HG03097 (cell line): Measurements from ENCODE around the gene NRG2.

Experiments used
- ATAC-seq: cut with Tn5 transposase; IDR thresholded peaks from one replicate; pipeline ENCODE4 v1.9.1; 2021; ENCODE audit not compliant: unreplicated experiment, low FRiP score

The NRG2 gene

GRCh38 chr5:140041492-140042392, 1.4 kb downstream of the NRG2 start:
- ATAC-seq: no peak

GRCh38 chr5:140041099-140041491, 2.0 kb downstream of the NRG2 start:
- no peak for ATAC-seq

GRCh38 chr5:140040358-140040757, 2.7 kb downstream of the NRG2 start:
- no peak for ATAC-seq

- ATAC-seq: no peak
Measured at GRCh38 chr5:140039561-140039960, 3.5 kb downstream of the NRG2 start.

GRCh38 chr5:140038373-140038957, 4.6 kb downstream of the NRG2 start:
- no peak for ATAC-seq

- ATAC-seq: no peak
Measured at GRCh38 chr5:140037012-140037411, 6.1 kb downstream of the NRG2 start.

DNA sequence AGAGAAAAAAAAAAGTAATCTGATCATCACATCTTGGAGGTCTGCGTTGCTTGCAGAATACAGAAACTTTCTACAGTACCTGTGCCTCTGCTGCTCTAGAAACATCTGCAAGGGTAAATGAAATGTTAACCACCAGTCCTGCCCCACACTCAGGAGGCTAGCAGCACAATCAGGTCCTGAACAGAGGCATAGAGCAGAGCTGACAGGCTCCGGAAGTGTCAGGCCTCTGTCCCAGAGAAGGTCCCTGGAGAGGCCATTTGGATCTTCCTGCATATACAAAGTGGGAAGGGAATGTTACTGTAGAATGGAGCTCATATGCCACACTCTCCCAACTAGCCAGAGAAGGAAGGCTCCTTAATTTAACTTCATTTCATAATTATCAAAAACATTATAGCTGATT, 7.2 kb downstream of the NRG2 start:
- ATAC-seq: no peak

DNA sequence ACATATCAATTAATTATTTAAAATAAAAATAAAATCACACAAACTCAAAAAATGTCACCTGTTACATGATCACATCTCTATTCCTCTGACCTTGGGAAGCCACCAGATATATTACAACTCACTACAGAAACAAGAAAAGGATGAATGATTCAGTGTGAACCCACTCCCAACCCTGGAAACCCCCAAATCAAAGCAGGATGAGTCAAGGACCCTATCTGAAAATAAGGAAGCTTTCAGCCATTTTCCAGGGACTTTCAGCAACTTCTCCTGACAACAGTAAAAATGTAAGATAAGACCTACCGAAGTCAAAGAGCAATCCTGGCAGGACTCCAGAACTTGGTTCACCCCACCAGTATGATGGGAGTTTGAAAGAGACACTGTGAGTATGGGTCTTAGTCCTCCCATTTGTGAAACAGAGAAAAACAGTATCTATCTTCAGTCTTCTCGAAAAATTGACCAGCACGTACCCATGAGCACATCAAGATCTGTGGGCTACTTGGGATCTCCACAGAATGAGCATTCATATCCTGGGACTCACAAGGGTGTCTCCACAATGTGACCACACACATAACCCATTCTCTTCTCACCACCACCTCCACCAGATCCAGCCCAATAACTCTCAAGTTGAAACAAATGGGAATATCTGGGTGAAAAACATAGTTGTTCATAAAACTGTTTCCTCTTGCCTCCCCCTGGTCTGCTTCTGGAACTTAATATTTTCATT, 9.9 kb downstream of the NRG2 start:
- ATAC-seq: no peak

GRCh38 chr5:140032296-140032695, 10.8 kb downstream of the NRG2 start:
- ATAC-seq: no peak

- no peak for ATAC-seq
Measured at GRCh38 chr5:140027807-140028206, 15.3 kb downstream of the NRG2 start.

GRCh38 chr5:140025736-140026135, 17.4 kb downstream of the NRG2 start:
- ATAC-seq: no peak

DNA sequence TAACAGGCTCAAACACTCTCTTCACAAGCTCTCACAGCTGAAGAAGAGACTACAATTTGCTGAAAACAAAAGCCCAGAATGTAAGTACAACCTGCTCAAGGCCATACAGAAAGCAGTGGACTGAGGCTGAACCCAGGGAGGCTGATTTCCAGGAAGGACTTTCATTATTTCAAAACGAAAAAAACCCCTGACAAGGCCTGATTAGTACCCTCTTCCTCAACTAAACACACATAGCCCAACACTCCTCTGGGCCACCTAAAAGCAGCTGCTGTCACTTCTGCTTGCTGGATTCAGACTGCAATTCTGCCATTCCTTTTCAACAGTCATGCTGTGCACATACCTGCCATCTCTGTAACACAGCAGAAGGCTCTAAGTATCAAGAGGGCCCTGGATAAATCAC, 18.2 kb downstream of the NRG2 start:
- ATAC-seq: no peak

DNA sequence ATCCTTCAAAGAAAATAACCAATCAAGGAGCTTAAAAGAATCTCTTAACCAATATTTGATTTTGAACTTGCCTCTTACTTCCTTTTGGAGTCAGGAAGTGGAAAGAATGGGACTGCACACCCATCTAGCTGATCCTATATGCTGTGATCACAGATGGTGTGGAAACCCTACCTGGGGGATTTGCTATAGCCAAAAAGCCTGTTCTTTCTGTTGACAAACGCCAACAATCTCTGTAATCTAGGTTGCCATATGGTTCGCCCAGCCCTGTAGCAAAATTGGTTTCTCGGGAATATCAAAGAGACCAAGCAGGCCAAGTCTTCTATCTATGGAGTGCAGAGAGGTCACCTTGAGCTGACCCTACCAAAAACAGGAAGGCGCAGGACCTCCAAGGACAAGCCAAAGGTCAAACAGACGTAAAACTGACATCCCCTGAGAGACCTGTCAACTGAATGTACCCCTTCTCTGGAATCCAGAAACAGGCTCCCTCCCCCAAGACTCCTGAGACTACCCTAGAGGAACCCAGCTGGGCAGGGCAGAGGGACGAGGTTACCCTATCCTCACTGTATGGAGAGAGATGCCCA, 19.4 kb downstream of the NRG2 start:
- ATAC-seq: no peak

DNA sequence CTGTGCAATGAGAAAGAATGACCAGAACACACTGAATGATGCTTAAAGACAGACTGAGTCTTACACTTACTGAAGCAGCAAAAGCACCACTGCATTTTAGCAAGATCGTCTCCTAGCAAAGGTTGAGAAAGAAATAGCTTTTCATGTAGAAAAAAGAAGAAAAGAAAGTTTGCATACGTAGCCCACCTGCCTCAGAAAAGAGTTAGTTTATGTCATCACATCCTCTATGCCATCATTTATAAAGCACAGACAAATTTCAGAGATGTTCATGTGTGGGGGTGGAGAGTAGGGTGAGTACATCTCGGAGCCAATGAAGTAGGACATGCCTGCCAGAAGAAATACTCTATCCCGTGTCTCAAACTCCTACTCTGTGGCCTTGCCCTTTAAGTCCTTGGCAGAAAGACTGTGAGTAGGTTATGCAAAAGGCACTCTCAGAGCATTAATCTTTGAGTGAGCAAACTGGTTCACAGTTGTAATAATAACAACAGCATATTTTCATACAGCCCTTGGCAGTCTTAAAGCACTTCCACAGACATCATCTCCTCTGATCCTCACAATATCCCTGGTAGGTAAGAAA, 22.4 kb downstream of the NRG2 start:
- no peak for ATAC-seq

DNA sequence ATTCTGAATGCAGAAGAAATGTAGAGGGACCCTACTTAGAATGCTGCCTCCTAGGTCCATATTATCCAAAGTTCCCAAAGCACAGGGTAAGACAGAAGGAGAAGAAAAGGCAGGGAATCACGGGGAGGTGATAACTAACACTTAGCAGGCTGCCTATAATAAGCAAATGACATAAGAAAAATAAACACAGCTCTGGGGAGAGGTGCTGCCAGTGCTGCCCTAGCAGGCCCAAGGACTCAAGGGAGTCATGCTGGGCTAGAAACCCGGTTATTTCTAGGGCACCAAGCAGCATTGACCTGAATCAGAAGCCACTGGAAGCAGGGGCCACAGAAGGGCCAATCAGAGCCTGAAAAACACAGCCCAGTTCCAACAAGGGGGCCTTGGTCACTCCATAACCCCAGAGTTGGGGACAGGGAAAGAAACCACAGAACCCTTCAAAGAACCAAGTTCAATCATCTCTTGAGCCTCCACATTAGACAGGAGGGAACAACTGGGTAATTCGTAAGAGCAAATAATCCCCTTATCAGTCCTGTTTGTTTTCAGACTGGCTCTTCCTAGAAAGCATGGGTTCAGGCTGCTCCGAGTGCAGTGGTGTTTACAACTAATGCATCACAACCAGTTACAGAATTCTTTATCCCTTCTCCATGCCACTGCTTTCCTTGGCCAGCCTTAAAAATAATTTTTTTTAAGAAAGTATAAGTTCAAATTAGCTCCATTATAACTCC, 24.0 kb downstream of the NRG2 start:
- ATAC-seq: no peak

GRCh38 chr5:140018517-140018916, 24.6 kb downstream of the NRG2 start:
- no peak for ATAC-seq

- ATAC-seq: no peak
Measured at GRCh38 chr5:140018096-140018481, 25.0 kb downstream of the NRG2 start.

DNA sequence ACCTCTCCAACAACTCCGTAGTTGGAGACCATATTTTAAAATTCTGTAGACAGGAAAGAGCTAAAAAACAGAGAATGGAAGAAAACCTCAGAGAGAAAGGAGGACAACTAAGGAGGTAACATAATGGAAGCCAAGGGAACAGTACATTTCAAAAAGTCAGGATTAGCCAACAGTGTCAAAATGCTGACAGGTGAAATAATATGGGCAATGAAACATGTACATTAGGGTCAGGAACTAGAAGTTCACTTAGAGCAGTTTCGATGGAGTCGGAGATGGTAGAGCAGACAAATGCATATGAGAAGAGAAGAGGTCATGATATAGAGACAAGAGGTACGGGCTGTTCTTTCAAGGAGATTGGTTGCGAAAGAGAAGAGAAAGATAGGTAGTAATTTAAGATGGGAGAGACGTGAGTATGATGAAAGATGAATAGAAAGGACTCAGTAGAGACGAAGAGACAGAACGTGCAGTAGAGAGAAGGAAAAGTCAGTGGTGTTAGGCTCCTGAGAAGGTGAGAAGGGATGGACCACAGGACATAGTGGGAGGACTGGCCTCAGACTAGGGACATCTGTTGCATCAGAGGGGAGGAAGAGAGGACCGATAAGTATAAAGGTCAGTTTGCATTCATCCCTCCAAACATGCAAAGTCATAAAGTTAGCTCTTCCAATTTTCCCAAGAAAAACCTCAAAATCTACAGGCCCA, 25.6 kb downstream of the NRG2 start:
- ATAC-seq: no peak

GRCh38 chr5:140015706-140016105, 27.4 kb downstream of the NRG2 start:
- no peak for ATAC-seq

GRCh38 chr5:140014751-140015150, 28.3 kb downstream of the NRG2 start:
- no peak for ATAC-seq
